Activated naive CD8-positive, alpha-beta T cell treated with anti-CD3 and anti-CD28 coated beads, Interleukin-2, amount 50 U/mL, for 16 hours (primary cell): ENCODE data around the gene GDE1.

Experiments used
- DNase-seq: peaks from one replicate; pipeline ENCODE4 v3.0.0-alpha.2; 2020; ENCODE audit warnings: low read depth, low spot score

GDE1 gene

GRCh38 chr16:19486750-19487325, 35.1 kb downstream of the GDE1 start:
- DNase-seq = no peak

GRCh38 chr16:19486051-19486450, 35.8 kb downstream of the GDE1 start:
- DNase-seq = no peak

- DNase-seq = no peak
Measured at GRCh38 chr16:19485611-19486010, 36.3 kb downstream of the GDE1 start.

- DNase-seq = no peak
Measured at GRCh38 chr16:19484096-19484495, 37.8 kb downstream of the GDE1 start.

- DNase-seq = no peak
Measured at GRCh38 chr16:19482291-19482690, 39.6 kb downstream of the GDE1 start.

GRCh38 chr16:19481769-19482168, 40.1 kb downstream of the GDE1 start:
- no peak for DNase-seq

- no peak for DNase-seq
Measured at GRCh38 chr16:19481296-19481695, 40.6 kb downstream of the GDE1 start.

- no peak for DNase-seq
Measured at GRCh38 chr16:19479302-19479721, 42.6 kb downstream of the GDE1 start.

GRCh38 chr16:19478505-19478904, 43.4 kb downstream of the GDE1 start:
- DNase-seq = no peak

- DNase-seq = no peak
Measured at GRCh38 chr16:19474617-19475016, 47.3 kb downstream of the GDE1 start.

GRCh38 chr16:19472482-19472881, 49.4 kb downstream of the GDE1 start:
- DNase-seq = no peak

GRCh38 chr16:19468300-19468699, 53.6 kb downstream of the GDE1 start:
- DNase-seq = no peak

GRCh38 chr16:19463468-19464315, 58.2 kb downstream of the GDE1 start:
- DNase-seq = no peak

- no peak for DNase-seq
Measured at GRCh38 chr16:19460397-19460796, 61.5 kb downstream of the GDE1 start.

GRCh38 chr16:19458722-19459379, 63.0 kb downstream of the GDE1 start:
- no peak for DNase-seq
